Measurements from ENCODE around the gene GMPPB. TPM values are rescaled to one million over a fixed set of nuclear protein-coding genes. Genes with fewer than 3 reads are reported as not detected.

The GMPPB gene
- total and polyA plus RNA-seq, 4 donors, result 10.8 to 81.2 (median 46.1) TPM

GRCh38 chr3:49721596-49721895, 2.2 kb downstream of the GMPPB start:
- Histone ChIP-seq H3K36me3 (ENCODE audit: control insufficient read depth in 4 of 4, insufficient read depth in 4 of 4, low read length in 4 of 4) (peaks cover 0 to 31% (median 17%) of the 10 kb centered on the region in 4 donors), H3K9me3 (ENCODE audit: control insufficient read depth in 4 of 4, insufficient read depth in 3 of 4, low read length in 3 of 4) (no peaks in the 10 kb centered on the region), H3K4me1 (ENCODE audit: control insufficient read depth in 5 of 5, insufficient read depth in 5 of 5, low read length in 5 of 5) (peaks cover 0 to 32% (median 11%) of the 10 kb centered on the region in 5 donors), H3K9ac (ENCODE audit: insufficient read depth in 1 of 2, low read length in 2 of 2) (no peak overlapping the region), H3K27me3 (ENCODE audit: control insufficient read depth in 3 of 3, insufficient read depth in 3 of 3, low read length in 2 of 3) (no peaks in the 10 kb centered on the region), H3K27ac (ENCODE audit: low read depth in 1 of 2, low read length in 1 of 2) (no peak overlapping the region), H3K4me3 (no peak overlapping the region)
- ATAC-seq (ENCODE audit: insufficient read depth, low FRiP score), result no peak
- DNase-seq, result no peak
- WGBS, 2 donors, result 86 to 91% methylated on average over 9 of the region's 9 CpGs
- TF ChIP-seq CTCF (IDR thresholded peaks at IDR 0.05; ENCODE audit: control extremely low read depth, extremely low read depth), result no peak

GRCh38 chr3:49720855-49721595, 2.7 kb downstream of the GMPPB start:
- no peak overlapping the region for H3K27ac ChIP-seq (ENCODE audit: low read depth in 1 of 2, low read length in 1 of 2)
- ATAC-seq (ENCODE audit: insufficient read depth, low FRiP score) (no peak), DNase-seq (peak in 1 of 3 donors; percentile 2)
- no peak overlapping the region for H3K9ac ChIP-seq (ENCODE audit: insufficient read depth in 1 of 2, low read length in 2 of 2)
- peaks cover 0 to 31% (median 18%) of the 10 kb centered on the region in 4 donors for H3K36me3 ChIP-seq (ENCODE audit: control insufficient read depth in 4 of 4, insufficient read depth in 4 of 4, low read length in 4 of 4)
- no peak for TF ChIP-seq CTCF (IDR thresholded peaks at IDR 0.05; ENCODE audit: control extremely low read depth, extremely low read depth)
- 78 to 90% methylated on average over 4 of the region's 4 CpGs for WGBS, 2 donors
- H3K9me3 ChIP-seq (ENCODE audit: control insufficient read depth in 4 of 4, insufficient read depth in 3 of 4, low read length in 3 of 4), result no peaks in the 10 kb centered on the region
- H3K27me3 ChIP-seq (ENCODE audit: control insufficient read depth in 3 of 3, insufficient read depth in 3 of 3, low read length in 2 of 3), result no peaks in the 10 kb centered on the region
- peaks cover 0 to 32% (median 11%) of the 10 kb centered on the region in 5 donors for H3K4me1 ChIP-seq (ENCODE audit: control insufficient read depth in 5 of 5, insufficient read depth in 5 of 5, low read length in 5 of 5)
- H3K4me3 ChIP-seq, result no peak overlapping the region

- Histone ChIP-seq H3K4me1 (ENCODE audit: control insufficient read depth in 5 of 5, insufficient read depth in 5 of 5, low read length in 5 of 5) (peaks cover 0 to 26% (median 11%) of the 10 kb centered on the region in 5 donors), H3K9ac (ENCODE audit: insufficient read depth in 1 of 2, low read length in 2 of 2) (no peak within 1 kb of the TSS), H3K36me3 (ENCODE audit: control insufficient read depth in 4 of 4, insufficient read depth in 4 of 4, low read length in 4 of 4) (peaks cover 0 to 31% (median 17%) of the 10 kb centered on the region in 4 donors), H3K27ac (ENCODE audit: low read depth in 1 of 2, low read length in 1 of 2) (peak within 1 kb of the TSS in 1 of 2 donors; percentile 23), H3K4me3 (peak within 1 kb of the TSS; percentile 1), H3K9me3 (ENCODE audit: control insufficient read depth in 4 of 4, insufficient read depth in 3 of 4, low read length in 3 of 4) (no peaks in the 10 kb centered on the region), H3K27me3 (ENCODE audit: control insufficient read depth in 3 of 3, insufficient read depth in 3 of 3, low read length in 2 of 3) (no peaks in the 10 kb centered on the region)
- ATAC-seq (ENCODE audit: insufficient read depth, low FRiP score) (peak; percentile 68), DNase-seq (peak; percentile 95 to 96 (median 95))
- TF ChIP-seq CTCF (IDR thresholded peaks at IDR 0.05; ENCODE audit: control extremely low read depth, extremely low read depth), result peak; percentile 40
- 0 to 1% methylated on average over 50 of the region's 50 CpGs for WGBS, 2 donors
These were observed 4.4 kb downstream of the GMPPB start, which contains the start of gene AMIGO3 for GRCh38 chr3:49719214-49719884. Gene AMIGO3, minus strand, starts transcription at chr3:49719684. Its CDS starts 219 bp downstream, at chr3:49719465.
